ENCODE results near the gene CACNB2. TPM values are rescaled to one million over a fixed set of nuclear protein-coding genes. Genes with fewer than 3 reads are reported as not detected.

The CACNB2 gene
- total RNA-seq, 2 donors from 2014 or later, result 9.8 to 12.1 TPM

GRCh38 chr10:18190840-18191239 is 50.6 kb downstream of the CACNB2 start:
- no peak for DNase-seq
- Histone ChIP-seq H3K27me3 (no peaks in the 10 kb centered on the region), H3K4me3 (no peak overlapping the region), H3K36me3 (no peaks in the 10 kb centered on the region), H3K9ac (ENCODE audit: low read depth in 2 of 2, low read length in 2 of 2) (no peak overlapping the region), H3K27ac (no peak overlapping the region), H3K9me3 (no peaks in the 10 kb centered on the region), H3K4me1 (no peaks in the 10 kb centered on the region)
- intact Hi-C loops (cut with DNase I), result no loop called here
- TF ChIP-seq, protein P1, sequence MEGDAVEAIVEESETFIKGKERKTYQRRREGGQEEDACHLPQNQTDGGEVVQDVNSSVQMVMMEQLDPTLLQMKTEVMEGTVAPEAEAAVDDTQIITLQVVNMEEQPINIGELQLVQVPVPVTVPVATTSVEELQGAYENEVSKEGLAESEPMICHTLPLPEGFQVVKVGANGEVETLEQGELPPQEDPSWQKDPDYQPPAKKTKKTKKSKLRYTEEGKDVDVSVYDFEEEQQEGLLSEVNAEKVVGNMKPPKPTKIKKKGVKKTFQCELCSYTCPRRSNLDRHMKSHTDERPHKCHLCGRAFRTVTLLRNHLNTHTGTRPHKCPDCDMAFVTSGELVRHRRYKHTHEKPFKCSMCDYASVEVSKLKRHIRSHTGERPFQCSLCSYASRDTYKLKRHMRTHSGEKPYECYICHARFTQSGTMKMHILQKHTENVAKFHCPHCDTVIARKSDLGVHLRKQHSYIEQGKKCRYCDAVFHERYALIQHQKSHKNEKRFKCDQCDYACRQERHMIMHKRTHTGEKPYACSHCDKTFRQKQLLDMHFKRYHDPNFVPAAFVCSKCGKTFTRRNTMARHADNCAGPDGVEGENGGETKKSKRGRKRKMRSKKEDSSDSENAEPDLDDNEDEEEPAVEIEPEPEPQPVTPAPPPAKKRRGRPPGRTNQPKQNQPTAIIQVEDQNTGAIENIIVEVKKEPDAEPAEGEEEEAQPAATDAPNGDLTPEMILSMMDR (IDR thresholded peaks at IDR 0.05), result no peak

GRCh38 chr10:18194634-18195033 is 54.4 kb downstream of the CACNB2 start:
- Histone ChIP-seq H3K9me3 (no peaks in the 10 kb centered on the region), H3K9ac (ENCODE audit: low read depth in 2 of 2, low read length in 2 of 2) (no peak overlapping the region), H3K4me1 (no peaks in the 10 kb centered on the region), H3K27ac (no peak overlapping the region), H3K36me3 (no peaks in the 10 kb centered on the region), H3K27me3 (no peaks in the 10 kb centered on the region), H3K4me3 (no peak overlapping the region)
- intact Hi-C loops (cut with DNase I), result no loop called here
- TF ChIP-seq, protein P1 (IDR thresholded peaks at IDR 0.05), result no peak
- DNase-seq, result no peak

DNA sequence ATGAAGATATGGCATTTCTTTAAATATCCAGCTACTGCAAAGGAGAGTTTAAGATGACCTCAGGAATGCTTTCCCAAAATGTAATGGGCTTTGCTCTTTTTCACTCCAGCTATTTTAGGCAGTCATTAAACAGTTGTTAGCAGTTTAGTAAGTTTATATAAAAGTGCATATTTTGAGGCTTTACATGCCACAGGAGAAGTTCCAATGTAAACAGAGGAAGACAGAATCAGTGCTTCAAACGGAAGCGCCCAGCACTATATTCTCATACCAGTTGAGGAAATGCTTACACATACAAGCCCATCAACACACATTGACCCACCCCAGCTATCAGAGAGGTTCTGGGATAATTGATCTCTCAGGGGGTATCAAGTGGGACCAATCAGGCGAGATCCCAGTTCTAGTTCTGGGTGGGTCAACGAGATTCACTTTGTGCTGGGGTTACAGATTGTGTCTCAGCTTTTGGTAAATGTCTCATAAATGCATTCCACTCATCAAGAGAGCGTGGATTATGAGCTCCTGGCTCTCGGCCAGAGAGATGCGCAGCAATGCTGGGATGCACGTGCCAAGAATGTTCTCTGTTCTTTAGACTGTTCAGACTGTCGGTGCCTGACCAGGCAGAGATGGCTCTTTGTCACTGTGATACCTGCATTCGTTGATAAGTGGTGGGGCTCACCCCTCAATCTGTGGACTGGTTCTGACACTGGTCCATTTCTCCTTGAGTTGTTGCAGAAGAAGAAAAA is 55.0 kb downstream of the CACNB2 start:
- Histone ChIP-seq H3K9ac (ENCODE audit: low read depth in 2 of 2, low read length in 2 of 2) (no peak overlapping the region), H3K4me3 (no peak overlapping the region), H3K4me1 (no peaks in the 10 kb centered on the region), H3K9me3 (no peaks in the 10 kb centered on the region), H3K36me3 (no peaks in the 10 kb centered on the region), H3K27me3 (no peaks in the 10 kb centered on the region), H3K27ac (peak overlapping the region; percentile 22)
- intact Hi-C loops (cut with DNase I), result no loop called here
- no peak for DNase-seq
- TF ChIP-seq, protein P1 (IDR thresholded peaks at IDR 0.05), result no peak

DNA sequence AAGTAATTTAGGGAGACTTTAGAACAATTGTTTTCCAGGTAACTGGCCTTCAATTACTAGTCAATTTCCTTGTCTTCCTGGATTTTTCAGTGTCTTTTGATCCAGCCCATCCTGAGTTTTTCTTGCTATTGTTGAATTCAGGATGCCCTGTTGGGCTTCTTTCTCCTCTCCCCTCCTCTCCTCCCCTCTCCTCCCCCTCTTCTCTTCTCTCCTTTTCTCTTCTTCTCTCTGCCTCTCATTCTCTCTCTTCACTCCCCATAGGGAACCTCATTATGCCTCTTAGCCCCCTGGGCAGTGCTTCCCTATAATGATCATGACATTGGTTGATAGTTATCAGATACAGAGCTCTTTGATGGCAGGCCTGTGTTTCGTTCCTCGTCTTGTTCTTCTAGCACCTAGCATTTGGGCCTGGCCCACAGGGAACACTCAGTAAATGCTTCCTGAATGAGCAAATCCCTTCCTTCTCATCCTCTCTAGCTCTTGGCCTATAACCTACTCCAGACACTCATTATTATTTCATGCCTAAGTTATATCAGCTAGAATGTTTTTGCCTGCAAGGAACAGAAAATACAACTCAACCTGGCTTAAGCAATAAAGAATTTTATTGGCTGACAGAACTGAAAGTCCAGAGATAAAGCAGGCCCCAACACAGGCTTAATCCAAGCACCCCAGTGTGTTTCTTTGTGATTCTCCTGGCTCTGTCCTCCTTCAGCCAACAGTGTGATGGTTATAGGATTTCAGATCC is 56.8 kb downstream of the CACNB2 start:
- no peaks in the 10 kb centered on the region for H3K9me3 ChIP-seq
- no peak overlapping the region for H3K27ac ChIP-seq
- DNase-seq, result no peak
- no peak overlapping the region for H3K4me3 ChIP-seq
- intact Hi-C loops (cut with DNase I), result no loop called here
- TF ChIP-seq, protein P1 (IDR thresholded peaks at IDR 0.05), result no peak
- no peaks in the 10 kb centered on the region for H3K4me1 ChIP-seq
- no peaks in the 10 kb centered on the region for H3K36me3 ChIP-seq
- H3K9ac ChIP-seq (ENCODE audit: low read depth in 2 of 2, low read length in 2 of 2), result no peak overlapping the region
- no peaks in the 10 kb centered on the region for H3K27me3 ChIP-seq

DNA sequence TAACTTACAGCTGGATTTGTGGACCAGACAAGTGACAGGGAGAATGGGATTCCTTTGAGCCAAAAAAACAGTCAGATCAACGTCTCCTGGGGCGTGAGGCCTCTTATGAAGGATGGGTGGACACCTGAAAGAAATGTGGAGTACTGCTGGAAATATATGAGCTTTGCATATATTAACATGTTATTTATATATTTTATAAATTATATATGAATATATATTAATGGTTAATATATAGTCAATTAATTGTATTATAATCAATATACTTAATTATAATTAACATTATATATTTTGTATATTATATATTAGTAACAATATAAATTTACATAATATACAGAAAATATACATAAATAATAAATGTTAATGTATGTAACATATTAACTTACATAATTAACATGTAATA is 57.5 kb downstream of the CACNB2 start:
- intact Hi-C loops (cut with DNase I), result no loop called here
- H3K9me3 ChIP-seq, result no peaks in the 10 kb centered on the region
- TF ChIP-seq, protein P1 (IDR thresholded peaks at IDR 0.05), result no peak
- no peak overlapping the region for H3K4me3 ChIP-seq
- H3K36me3 ChIP-seq, result no peaks in the 10 kb centered on the region
- H3K27ac ChIP-seq, result no peak overlapping the region
- no peaks in the 10 kb centered on the region for H3K4me1 ChIP-seq
- no peak for DNase-seq
- H3K9ac ChIP-seq (ENCODE audit: low read depth in 2 of 2, low read length in 2 of 2), result no peak overlapping the region
- H3K27me3 ChIP-seq, result no peaks in the 10 kb centered on the region

Data from colonic mucosa (tissue), 4 donors.